IPS-NIHi11 (cell line): ENCODE results near the gene EIPR1.
"Not testable (repeated sequence)": the region's sequence is repeated elsewhere in the genome, so short reads cannot be mapped to it uniquely, and the experiment has no call there.

Source experiments
- DNase-seq: peaks from one replicate; pipeline ENCODE4 v3.0.0; 2012; ENCODE audit warnings: mixed read lengths, low spot score

EIPR1 gene

DNA sequence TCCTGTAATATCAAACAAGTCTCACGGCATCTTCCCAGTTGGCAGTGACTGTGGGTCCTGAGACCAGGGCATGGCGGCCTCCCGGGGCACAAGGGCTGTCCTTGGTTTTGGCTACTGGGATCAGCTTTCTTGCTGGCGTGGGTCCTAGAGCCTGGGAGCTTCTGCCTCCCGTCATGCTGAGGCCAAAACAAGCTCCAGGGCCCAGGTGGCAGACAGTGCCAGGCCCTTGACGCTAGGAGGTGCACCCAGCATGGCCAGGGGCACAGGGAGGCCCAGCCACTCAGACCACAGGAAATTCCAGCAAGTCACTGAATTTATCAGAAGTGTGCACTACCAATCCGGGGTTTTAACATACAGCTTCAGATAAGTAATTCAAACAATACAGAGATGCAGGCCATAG is 184.7 kb downstream of the EIPR1 start:
- DNase-seq: no peak

- DNase-seq: no peak
Measured at GRCh38 chr2:3192281-3192818, 185.3 kb downstream of the EIPR1 start.

DNA sequence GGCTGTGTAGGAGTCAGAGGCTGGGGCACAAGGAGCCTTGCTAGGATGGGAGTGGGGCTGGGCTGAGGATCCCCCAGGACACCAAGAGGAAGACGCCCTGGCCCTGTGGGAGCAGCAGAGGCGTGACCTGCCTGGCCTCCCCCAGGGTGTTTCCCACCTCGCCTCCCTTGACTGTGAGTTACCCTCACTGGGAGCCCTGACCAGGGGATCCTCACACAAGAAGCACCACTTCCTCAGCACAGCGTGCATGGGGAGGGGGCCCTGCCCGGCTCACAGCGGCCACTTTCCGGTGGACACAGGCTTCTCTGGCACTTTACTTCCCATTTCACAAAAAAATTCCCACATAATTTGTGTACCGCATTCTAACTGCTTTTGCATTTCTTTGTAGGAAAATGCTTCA is 187.7 kb downstream of the EIPR1 start:
- DNase-seq: no peak

- no peak for DNase-seq
Measured at GRCh38 chr2:3189076-3189591, 188.5 kb downstream of the EIPR1 start.

- DNase-seq: no peak
Measured at GRCh38 chr2:3188405-3188946, 189.1 kb downstream of the EIPR1 start.

DNA sequence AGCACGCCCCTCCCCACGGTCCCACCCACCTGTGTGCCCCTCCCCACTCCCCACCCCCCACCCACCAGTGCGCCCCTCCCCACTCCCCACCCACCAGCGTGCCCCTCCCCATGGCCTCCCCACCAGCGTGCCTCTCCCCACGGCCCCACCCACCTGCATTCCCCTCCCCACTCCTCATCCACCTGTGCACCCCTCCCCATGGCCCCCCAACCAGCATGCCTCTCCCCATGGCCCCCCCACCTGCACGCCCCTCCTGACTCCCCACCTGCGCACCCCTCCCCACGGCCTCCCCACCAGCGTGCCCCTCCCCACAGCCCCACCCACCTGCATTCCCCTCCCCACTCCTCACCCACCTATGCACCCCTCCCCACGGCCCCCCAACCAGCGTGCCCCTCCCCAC is 190.2 kb downstream of the EIPR1 start:
- no peak for DNase-seq

DNA sequence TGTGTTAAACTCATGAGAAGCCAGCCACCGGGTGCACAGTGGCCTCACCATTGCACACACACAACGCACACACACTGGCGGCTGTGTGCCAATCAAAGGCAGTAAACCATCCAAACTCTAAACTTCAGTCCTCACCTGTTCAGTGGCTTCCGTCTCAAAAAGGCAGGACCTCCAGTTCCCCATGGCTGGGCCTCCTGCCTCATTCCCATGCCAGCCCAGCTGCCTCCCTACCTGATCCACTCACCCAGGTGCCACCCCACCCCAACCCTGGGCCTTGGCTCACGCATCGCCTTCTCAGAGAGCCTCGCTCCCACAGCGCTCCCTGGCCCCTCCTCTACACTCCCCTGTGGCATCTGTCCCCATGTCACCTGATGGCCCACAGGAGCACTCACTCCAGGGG is 190.9 kb downstream of the EIPR1 start:
- DNase-seq: no peak

- DNase-seq: no peak
Measured at GRCh38 chr2:3185910-3186309, 191.7 kb downstream of the EIPR1 start.

- DNase-seq: no peak
Measured at GRCh38 chr2:3185256-3185655, 192.4 kb downstream of the EIPR1 start.

- DNase-seq: no peak
Measured at GRCh38 chr2:3184167-3184566, 193.5 kb downstream of the EIPR1 start.

- DNase-seq: no peak
Measured at GRCh38 chr2:3183766-3184165, 193.9 kb downstream of the EIPR1 start.

DNA sequence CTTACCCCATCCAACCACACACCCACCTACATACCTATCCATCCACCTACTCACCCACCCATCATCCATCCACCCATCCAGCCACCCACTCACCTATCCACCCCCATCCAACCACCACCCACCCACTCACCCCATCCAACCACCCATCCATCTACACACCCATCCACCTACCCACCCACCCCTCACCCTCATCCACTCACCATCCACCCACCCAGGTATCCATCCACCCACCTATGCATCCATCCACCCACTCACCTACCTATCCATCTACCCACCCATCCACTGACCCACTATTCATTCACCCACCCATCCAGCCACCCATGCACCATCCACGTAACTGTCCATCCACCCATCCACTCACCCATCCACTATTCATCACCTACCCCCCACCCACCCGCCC is 194.8 kb downstream of the EIPR1 start:
- no peak for DNase-seq

- DNase-seq: no peak
Measured at GRCh38 chr2:3181416-3182010, 196.1 kb downstream of the EIPR1 start.

GRCh38 chr2:3180909-3181221 is 196.8 kb downstream of the EIPR1 start:
- not testable (repeated sequence) for DNase-seq

DNA sequence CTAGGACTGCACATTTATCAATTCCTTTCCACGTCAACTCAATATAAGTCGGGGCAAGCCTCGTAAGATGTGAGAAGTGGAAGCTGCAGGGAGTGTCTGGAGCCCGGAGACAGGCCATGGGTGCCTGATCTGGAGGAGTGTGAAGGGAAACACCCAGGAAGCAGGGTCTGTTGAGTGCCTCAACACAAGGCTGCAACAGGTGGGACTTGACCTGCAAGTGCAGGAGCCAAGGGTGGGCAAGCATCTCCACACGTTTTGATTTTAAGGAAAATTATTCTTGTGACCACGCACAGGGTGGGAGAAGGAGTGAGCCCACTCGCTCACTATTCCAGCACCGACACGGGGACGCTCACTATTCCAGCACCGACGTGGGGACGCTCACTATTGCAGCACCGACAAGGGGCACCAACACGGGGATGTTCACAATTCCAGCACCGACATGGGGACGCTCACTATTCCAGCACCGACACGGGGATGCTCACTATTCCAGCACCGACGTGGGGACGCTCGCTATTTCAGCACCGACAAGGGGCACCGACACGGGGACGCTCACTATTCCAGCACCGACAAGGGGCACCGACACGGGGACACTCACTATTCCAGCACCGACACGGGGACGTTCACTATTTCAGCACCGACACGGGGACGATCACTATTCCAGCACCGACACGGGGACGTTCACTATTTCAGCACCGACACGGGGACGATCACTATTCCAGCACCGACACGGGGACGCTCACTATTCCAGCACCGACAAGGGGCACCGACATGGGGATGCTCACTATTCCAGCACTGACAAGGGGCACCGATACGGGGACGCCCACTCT is 197.3 kb downstream of the EIPR1 start:
- DNase-seq: no peak

DNA sequence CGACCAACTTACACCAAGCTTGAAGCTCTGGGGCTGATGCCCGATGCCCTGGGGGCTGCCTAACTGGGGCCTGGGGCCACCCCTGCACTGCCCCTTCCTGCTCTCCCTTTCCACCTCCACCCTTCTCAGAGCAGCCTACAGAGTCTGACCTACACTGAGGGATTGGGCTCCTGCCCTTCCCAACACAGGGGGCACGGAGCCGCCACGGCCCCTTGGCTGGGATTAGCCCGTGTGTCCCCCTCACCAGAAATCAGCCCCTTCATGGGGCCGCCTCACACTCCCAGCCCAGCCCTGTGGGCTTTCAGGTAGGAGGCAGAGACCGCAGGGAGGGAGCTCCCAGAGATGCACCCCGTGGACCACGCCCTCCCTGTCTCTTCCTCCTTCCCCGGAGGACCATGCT is 198.0 kb downstream of the EIPR1 start:
- DNase-seq: no peak

- DNase-seq: peak; percentile 77
Measured at GRCh38 chr2:3179208-3179607, 198.4 kb downstream of the EIPR1 start.

- DNase-seq: no peak
Measured at GRCh38 chr2:3178578-3179031, 199.0 kb downstream of the EIPR1 start.

DNA sequence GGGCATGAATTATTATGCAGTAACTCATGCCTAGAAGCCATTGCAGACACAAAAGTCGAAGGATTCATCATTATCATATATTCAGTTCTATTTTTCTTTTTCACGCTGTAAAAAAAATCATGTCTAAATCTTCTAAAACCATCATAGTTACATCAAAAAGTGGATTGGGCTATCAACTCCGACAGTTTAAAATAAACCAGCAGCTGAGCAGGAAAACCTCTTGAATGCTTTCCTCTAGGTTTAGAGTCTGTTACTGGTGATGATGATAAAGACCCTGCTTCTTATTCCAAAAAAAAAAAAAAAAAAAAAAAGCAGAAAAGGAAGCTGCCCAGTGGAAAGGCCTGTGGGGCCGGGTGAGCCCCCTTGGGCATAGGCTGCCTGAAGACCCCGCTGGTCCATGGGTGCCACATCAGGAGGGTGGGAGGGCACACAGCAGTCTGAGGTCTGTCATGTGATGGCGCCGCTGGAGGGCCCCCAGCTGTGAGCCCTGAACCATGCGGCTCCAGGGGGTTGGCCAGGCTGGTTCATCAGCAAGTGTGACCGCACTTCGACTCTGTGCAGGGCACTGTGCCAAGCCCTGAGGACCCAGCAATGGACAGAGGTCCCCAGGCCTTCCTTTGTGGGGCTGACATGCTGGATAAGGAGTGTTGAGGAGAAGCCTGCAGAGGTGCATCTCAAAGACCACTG is 199.6 kb downstream of the EIPR1 start:
- DNase-seq: no peak

- DNase-seq: no peak
Measured at GRCh38 chr2:3176869-3177255, 200.8 kb downstream of the EIPR1 start.

GRCh38 chr2:3176071-3176868 is 201.3 kb downstream of the EIPR1 start:
- no peak for DNase-seq

GRCh38 chr2:3175568-3175955 is 202.1 kb downstream of the EIPR1 start:
- no peak for DNase-seq
